Measurements from ENCODE around the gene GLP1R. TPM values are rescaled to one million over a fixed set of nuclear protein-coding genes. Genes with fewer than 3 reads are reported as not detected.

GLP1R gene
- total RNA-seq, 1 experiment from 2014 or later = not detected

GRCh38 chr6:39104528-39104927, 55.9 kb downstream of the GLP1R start:
- Histone ChIP-seq H3K4me2 (ENCODE audit: low read length) (no peak overlapping the region), H3F3A (ENCODE audit: low read length, unreplicated experiment) (no peaks in the 10 kb centered on the region), H3K36me3 (ENCODE audit: low read depth, low read length) (no peaks in the 10 kb centered on the region), H3K27me3 (ENCODE audit: low read length) (no peaks in the 10 kb centered on the region), H3K4me1 (ENCODE audit: insufficient read depth, low read length) (no peaks in the 10 kb centered on the region), H3K79me2 (ENCODE audit: low read length) (no peaks in the 10 kb centered on the region), H2AFZ (ENCODE audit: low read length) (no peak overlapping the region), H4K20me1 (ENCODE audit: low read length) (no peaks in the 10 kb centered on the region), H3K9ac (ENCODE audit: low read length) (no peak overlapping the region), H3K27ac (ENCODE audit: low read length) (no peak overlapping the region), H3K4me3 (ENCODE audit: low read length) (no peak overlapping the region), H3K9me3 (ENCODE audit: low read length) (no peaks in the 10 kb centered on the region), H3K9me2 (replicated peaks; ENCODE audit: low read length) (no peaks in the 10 kb centered on the region)
- no peak for DNase-seq
- ChIA-PET CTCF (no interaction called here), POLR2A (ENCODE audit: unreplicated experiment) (no interaction called here)
- no peak for ATAC-seq
- intact Hi-C loops (cut with micrococcal nuclease) = no loop called here
- no peak for TF ChIP-seq EZH2phosphoT487 (IDR thresholded peaks at IDR 0.05; ENCODE audit: borderline replicate concordance, low read length)
- no peak for TF ChIP-seq EZH2 (IDR thresholded peaks at IDR 0.05; ENCODE audit: low read length, unreplicated experiment)
- TF ChIP-seq, protein P1, sequence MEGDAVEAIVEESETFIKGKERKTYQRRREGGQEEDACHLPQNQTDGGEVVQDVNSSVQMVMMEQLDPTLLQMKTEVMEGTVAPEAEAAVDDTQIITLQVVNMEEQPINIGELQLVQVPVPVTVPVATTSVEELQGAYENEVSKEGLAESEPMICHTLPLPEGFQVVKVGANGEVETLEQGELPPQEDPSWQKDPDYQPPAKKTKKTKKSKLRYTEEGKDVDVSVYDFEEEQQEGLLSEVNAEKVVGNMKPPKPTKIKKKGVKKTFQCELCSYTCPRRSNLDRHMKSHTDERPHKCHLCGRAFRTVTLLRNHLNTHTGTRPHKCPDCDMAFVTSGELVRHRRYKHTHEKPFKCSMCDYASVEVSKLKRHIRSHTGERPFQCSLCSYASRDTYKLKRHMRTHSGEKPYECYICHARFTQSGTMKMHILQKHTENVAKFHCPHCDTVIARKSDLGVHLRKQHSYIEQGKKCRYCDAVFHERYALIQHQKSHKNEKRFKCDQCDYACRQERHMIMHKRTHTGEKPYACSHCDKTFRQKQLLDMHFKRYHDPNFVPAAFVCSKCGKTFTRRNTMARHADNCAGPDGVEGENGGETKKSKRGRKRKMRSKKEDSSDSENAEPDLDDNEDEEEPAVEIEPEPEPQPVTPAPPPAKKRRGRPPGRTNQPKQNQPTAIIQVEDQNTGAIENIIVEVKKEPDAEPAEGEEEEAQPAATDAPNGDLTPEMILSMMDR (conservative IDR thresholded peaks at IDR 0.05; ENCODE audit: low read depth, low read length) = no peak
- no TSS peak for BruUV-seq (replicated peaks)

- Histone ChIP-seq H3K9me3 (ENCODE audit: low read length) (no peaks in the 10 kb centered on the region), H3K4me3 (ENCODE audit: low read length) (no peak overlapping the region), H3K9ac (ENCODE audit: low read length) (no peak overlapping the region), H3K36me3 (ENCODE audit: low read depth, low read length) (no peaks in the 10 kb centered on the region), H4K20me1 (ENCODE audit: low read length) (no peaks in the 10 kb centered on the region), H3K9me2 (replicated peaks; ENCODE audit: low read length) (no peaks in the 10 kb centered on the region), H3K27ac (ENCODE audit: low read length) (no peak overlapping the region), H3K4me2 (ENCODE audit: low read length) (no peak overlapping the region), H3K4me1 (ENCODE audit: insufficient read depth, low read length) (no peaks in the 10 kb centered on the region), H3F3A (ENCODE audit: low read length, unreplicated experiment) (no peaks in the 10 kb centered on the region), H3K79me2 (ENCODE audit: low read length) (no peaks in the 10 kb centered on the region), H2AFZ (ENCODE audit: low read length) (no peak overlapping the region), H3K27me3 (ENCODE audit: low read length) (no peaks in the 10 kb centered on the region)
- DNase-seq = no peak
- no peak for ATAC-seq
- intact Hi-C loops (cut with micrococcal nuclease) = no loop called here
- no TSS peak for BruUV-seq (replicated peaks)
- CTCF ChIA-PET = no interaction called here
- no peak for TF ChIP-seq EZH2phosphoT487 (IDR thresholded peaks at IDR 0.05; ENCODE audit: borderline replicate concordance, low read length)
- TF ChIP-seq EZH2 (IDR thresholded peaks at IDR 0.05; ENCODE audit: low read length, unreplicated experiment) = no peak
- TF ChIP-seq, protein P1 (conservative IDR thresholded peaks at IDR 0.05; ENCODE audit: low read depth, low read length) = no peak
- POLR2A ChIA-PET (ENCODE audit: unreplicated experiment) = no interaction called here
Measured at GRCh38 chr6:39107034-39107433, 58.5 kb downstream of the GLP1R start.

GRCh38 chr6:39107641-39108040, 59.1 kb downstream of the GLP1R start:
- no peak overlapping the region for H3K27ac ChIP-seq (ENCODE audit: low read length)
- no peaks in the 10 kb centered on the region for H3K79me2 ChIP-seq (ENCODE audit: low read length)
- no peak overlapping the region for H3K4me2 ChIP-seq (ENCODE audit: low read length)
- no peaks in the 10 kb centered on the region for H3F3A ChIP-seq (ENCODE audit: low read length, unreplicated experiment)
- ATAC-seq (no peak), DNase-seq (no peak)
- H3K9me3 ChIP-seq (ENCODE audit: low read length) = no peaks in the 10 kb centered on the region
- no peaks in the 10 kb centered on the region for H3K27me3 ChIP-seq (ENCODE audit: low read length)
- intact Hi-C loops (cut with micrococcal nuclease) = no loop called here
- TF ChIP-seq, protein P1 (conservative IDR thresholded peaks at IDR 0.05; ENCODE audit: low read depth, low read length) = no peak
- TF ChIP-seq EZH2phosphoT487 (IDR thresholded peaks at IDR 0.05; ENCODE audit: borderline replicate concordance, low read length) (no peak), EZH2 (IDR thresholded peaks at IDR 0.05; ENCODE audit: low read length, unreplicated experiment) (no peak)
- no peak overlapping the region for H3K9ac ChIP-seq (ENCODE audit: low read length)
- CTCF ChIA-PET = no interaction called here
- H3K36me3 ChIP-seq (ENCODE audit: low read depth, low read length) = no peaks in the 10 kb centered on the region
- no peaks in the 10 kb centered on the region for H3K4me1 ChIP-seq (ENCODE audit: insufficient read depth, low read length)
- no peak overlapping the region for H2AFZ ChIP-seq (ENCODE audit: low read length)
- POLR2A ChIA-PET (ENCODE audit: unreplicated experiment) = no interaction called here
- H3K4me3 ChIP-seq (ENCODE audit: low read length) = no peak overlapping the region
- H4K20me1 ChIP-seq (ENCODE audit: low read length) = no peaks in the 10 kb centered on the region
- no peaks in the 10 kb centered on the region for H3K9me2 ChIP-seq (replicated peaks; ENCODE audit: low read length)
- no TSS peak for BruUV-seq (replicated peaks)
